Measurements from ENCODE around the gene MED14.

The MED14 gene

GRCh38 chrX:40612511-40612910 lies 122.8 kb downstream of the MED14 start:
- no peak for DNase-seq (ENCODE audit: low read depth in 1 of 2, low spot score in 1 of 2)

DNA sequence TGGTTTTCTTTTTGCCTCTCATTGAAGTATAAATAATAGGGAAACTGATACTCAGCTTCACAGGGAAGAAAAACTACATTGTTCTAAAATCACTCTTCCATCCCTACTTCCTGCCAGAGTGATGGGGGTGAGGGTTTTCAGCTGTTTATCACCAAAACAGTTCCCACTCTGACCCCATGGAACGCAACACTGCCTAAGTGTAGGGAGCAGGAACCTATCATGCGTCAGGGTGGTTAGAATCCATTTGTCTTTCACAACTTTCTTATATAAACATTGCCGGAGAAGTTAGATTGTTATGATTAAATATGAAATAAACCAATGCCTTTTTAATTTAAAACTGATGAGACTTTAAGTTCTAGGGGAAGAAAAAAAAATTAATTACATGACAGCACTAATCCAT lies 128.0 kb downstream of the MED14 start:
- DNase-seq (ENCODE audit: low read depth in 1 of 2, low spot score in 1 of 2): no peak

- no peak for DNase-seq (ENCODE audit: low read depth in 1 of 2, low spot score in 1 of 2)
Measured at GRCh38 chrX:40603446-40603845, 131.9 kb downstream of the MED14 start.
